LNCAP (cell line): ENCODE data around the gene EIF3C.
"Not testable (repeated sequence)": the region's sequence is repeated elsewhere in the genome, so short reads cannot be mapped to it uniquely, and the experiment has no call there.

Source experiments
- CTCF ChIP-seq: fragments of 450-650 bp; IDR thresholded peaks from 2 replicates; pipeline ENCODE4 v1.5.1; 2017; ENCODE audit warnings: mild to moderate bottlenecking

Gene EIF3C

GRCh38 chr16:28711220-28712083, at the start of gene EIF3C:
Gene EIF3C, plus strand, starts transcription at chr16:28711464. Its CDS starts 223 bp downstream, at chr16:28711687.
- TF ChIP-seq CTCF = not testable (repeated sequence)

- TF ChIP-seq CTCF = not testable (repeated sequence)
Measured at GRCh38 chr16:28751487-28751886, 40.2 kb downstream of the EIF3C start, which contains the start of gene NPIPB9. Gene NPIPB9, plus strand, starts transcription at chr16:28751787.
